Ecto neural progenitor cell (in vitro differentiated cells): ENCODE data around the gene ZNF140.
A peak's percentile ranks its signal among the peaks of the same experiment; 100 is the strongest.

Experiments
- DNase-seq: peaks from one replicate; pipeline ENCODE4 v3.0.0-alpha.2; 2018; ENCODE audit warnings: low spot score

The ZNF140 gene

GRCh38 chr12:133130038-133130807 is 49.5 kb downstream of the ZNF140 start, which contains the start of the genes ZNF10 and ZNF891:
ZNF10 (plus strand) TSS chr12:133130627; CDS start chr12:133144493, 13,866 bp downstream.
ZNF891 (minus strand) TSS chr12:133130274; CDS start chr12:133121918, 8,356 bp downstream.
- DNase-seq, result peak; percentile 100

GRCh38 chr12:133130808-133131128 is 50.0 kb downstream of the ZNF140 start:
- no peak for DNase-seq

- DNase-seq, result no peak
These were observed 55.0 kb downstream of the ZNF140 start for GRCh38 chr12:133135747-133136146.

- DNase-seq, result no peak
These were observed 65.3 kb downstream of the ZNF140 start for GRCh38 chr12:133145981-133146380.

GRCh38 chr12:133156125-133156690 is 75.5 kb downstream of the ZNF140 start:
- no peak for DNase-seq
